SK-N-SH (cell line): ENCODE data around the gene ABCC4. TPM values are rescaled to one million over a fixed set of nuclear protein-coding genes. Genes with fewer than 3 reads are reported as not detected.

Experiments used
- CTCF ChIA-PET: fragments of 300-600, 350-600 bp; formaldehyde crosslinking; extraction: SDS; loops from one replicate; lab custom pipeline; 2021; lab: Yijun Ruan, JAX
- POLR2A ChIA-PET: fragments of 350-600 bp; sonication (Branson Sonifier 250); formaldehyde crosslinking; extraction: SDS; loops from one replicate; lab custom pipeline; 2020; ENCODE audit warnings: antibody characterized with exemption, inconsistent platforms; lab: Yijun Ruan, JAX
- DNase-seq: peaks from one replicate; pipeline ENCODE4 v3.0.0; 2012
- H2AFZ ChIP-seq: fragments of 200-600 bp; sonication (generic); 2 replicates; pipeline ENCODE4 v1.8.1; 2016; ENCODE audit warnings: antibody characterized with exemption, mild to moderate bottlenecking, low read depth
- H3F3A ChIP-seq: fragments of 200-600 bp; sonication (generic); replicated peaks from 2 replicates; pipeline ENCODE3; 2016; ENCODE audit warnings: antibody characterized with exemption, mild to moderate bottlenecking; ENCODE audit not compliant: insufficient read depth
- H3K27ac ChIP-seq, 2 experiments: fragments of 200-500 bp in 1 of 2; fragments of 200-600 bp in 1 of 2; sonication (Bioruptor generic) in 1 of 2; sonication (generic), shearing (Covaris generic) in 1 of 2; 2 replicates each; pipeline versions ENCODE4 v1.5.1 to v1.6.1; 2014 to 2016; ENCODE audit warnings: low read depth in 2 of 2, inconsistent platforms in 1 of 2, low read length in 1 of 2, mild to moderate bottlenecking in 1 of 2, mixed read lengths in 1 of 2
- H3K27me3 ChIP-seq: fragments of 200-600 bp; sonication (generic), shearing (Covaris generic); 2 replicates; pipeline ENCODE4 v1.6.1; 2016; ENCODE audit warnings: mixed run types; ENCODE audit not compliant: insufficient read depth
- H3K36me3 ChIP-seq, 2 experiments: fragments of 200-500 bp in 1 of 2; fragments of 200-600 bp in 1 of 2; sonication (Bioruptor generic) in 1 of 2; sonication (generic) in 1 of 2; replicated peaks in 1 of 2; 2 replicates each; pipeline versions ENCODE3 to v1.5.1; 2014 to 2016; ENCODE audit warnings: low read length in 1 of 2, mild to moderate bottlenecking in 1 of 2; ENCODE audit not compliant: insufficient read depth in 2 of 2, control insufficient read depth in 1 of 2
- H3K4me1 ChIP-seq, 2 experiments: fragments of 200-500 bp in 1 of 2; fragments of 200-600 bp in 1 of 2; sonication (Bioruptor generic) in 1 of 2; sonication (generic), shearing (Covaris generic) in 1 of 2; 2 replicates each; pipeline versions ENCODE4 v1.5.1 to v1.6.1; 2014 to 2016; ENCODE audit warnings: low read depth in 1 of 2, low read length in 1 of 2, mixed run types in 1 of 2; ENCODE audit not compliant: insufficient read depth in 2 of 2, control insufficient read depth in 1 of 2
- H3K4me2 ChIP-seq: fragments of 200-600 bp; sonication (generic), shearing (Covaris generic); 2 replicates; pipeline ENCODE4 v1.6.1; 2017; ENCODE audit warnings: mixed run types
- H3K4me3 ChIP-seq, 2 experiments: fragments of 200-500 bp in 1 of 2; fragments of 200-600 bp in 1 of 2; sonication (Bioruptor generic) in 1 of 2; sonication (generic), shearing (Covaris generic) in 1 of 2; 2 replicates each; pipeline versions ENCODE4 v1.5.1 to v1.8.1; 2014 to 2016; ENCODE audit warnings: low read depth in 2 of 2, inconsistent platforms in 1 of 2, low read length in 1 of 2, mild to moderate bottlenecking in 1 of 2, mixed read lengths in 1 of 2, moderate library complexity in 1 of 2
- H3K79me2 ChIP-seq: fragments of 200-600 bp; sonication (generic); 2 replicates; pipeline ENCODE4 v1.8.1; 2017; ENCODE audit warnings: mild to moderate bottlenecking; ENCODE audit not compliant: insufficient read depth
- H3K9ac ChIP-seq: fragments of 200-600 bp; sonication (generic); 2 replicates; pipeline ENCODE4 v1.6.1; 2017; ENCODE audit warnings: mixed run types
- H3K9me2 ChIP-seq: fragments of 200-600 bp; sonication (generic); 2 replicates; pipeline ENCODE4 v1.6.1; 2017; ENCODE audit warnings: mixed run types
- H3K9me3 ChIP-seq: fragments of 200-600 bp; sonication (generic); 2 replicates; pipeline ENCODE4 v1.6.1; 2017; ENCODE audit warnings: mixed run types, mild to moderate bottlenecking, moderate library complexity
- H4K20me1 ChIP-seq: fragments of 200-600 bp; sonication (generic); 2 replicates; pipeline ENCODE4 v1.6.1; 2017; ENCODE audit warnings: mild to moderate bottlenecking, mixed run types; ENCODE audit not compliant: insufficient read depth
- CHD2 ChIP-seq: fragments of 150-350 bp; IDR thresholded peaks from 2 replicates; pipeline ENCODE4 v1.6.1; 2018; ENCODE audit warnings: low read length; ENCODE audit not compliant: partially characterized antibody
- FOSL2 ChIP-seq: IDR thresholded peaks from 2 replicates; pipeline ENCODE4 v1.4.0; 2012; ENCODE audit warnings: low read depth, mild to moderate bottlenecking, moderate library complexity, borderline replicate concordance
- FOXM1 ChIP-seq: IDR thresholded peaks from 2 replicates; pipeline ENCODE4 v1.4.0; 2012; ENCODE audit warnings: low read depth, mild to moderate bottlenecking
- GATA2 ChIP-seq: sonication (generic); formaldehyde crosslinking; IDR thresholded peaks from 2 replicates; pipeline ENCODE4 v1.5.0; 2020; ENCODE audit warnings: mild to moderate bottlenecking, missing genetic modification reagents
- MEF2A ChIP-seq: IDR thresholded peaks from 2 replicates; pipeline ENCODE4 v1.4.0; 2012; ENCODE audit warnings: low read depth, borderline replicate concordance
- NFIC ChIP-seq: IDR thresholded peaks from 2 replicates; pipeline ENCODE4 v1.4.0; 2012; ENCODE audit warnings: borderline replicate concordance
- NRF1 ChIP-seq: IDR thresholded peaks from 2 replicates; pipeline ENCODE4 v1.6.1; 2012; ENCODE audit warnings: low read depth, mild to moderate bottlenecking, low read length
- POLR2AphosphoS5 ChIP-seq: IDR thresholded peaks from 2 replicates; pipeline ENCODE4 v1.6.1; 2012; ENCODE audit warnings: low read depth, low read length
- RCOR1 ChIP-seq: fragments of 150-350 bp; IDR thresholded peaks from 2 replicates; pipeline ENCODE4 v1.6.1; 2017; ENCODE audit warnings: antibody characterized with exemption, low read length
- RFX5 ChIP-seq: IDR thresholded peaks from 2 replicates; pipeline ENCODE4 v1.6.1; 2012; ENCODE audit warnings: mild to moderate bottlenecking, improper control_type of control experiment, low read length
- RXRA ChIP-seq: IDR thresholded peaks from 2 replicates; pipeline ENCODE4 v1.4.0; 2012; ENCODE audit warnings: low read depth, mild to moderate bottlenecking, borderline replicate concordance
- SIN3A ChIP-seq: IDR thresholded peaks from 2 replicates; pipeline ENCODE4 v1.6.1; 2012; ENCODE audit warnings: low read depth, mild to moderate bottlenecking, low read length, moderate library complexity, borderline replicate concordance
- YY1 ChIP-seq: IDR thresholded peaks from 2 replicates; pipeline ENCODE4 v1.4.0; 2012; ENCODE audit warnings: low read depth, mild to moderate bottlenecking
- WGBS: methylation state at CpG from one replicate; pipeline ENCODE4 v1.1.6; 2017; ENCODE audit warnings: low lambda C conversion rate; 5-methylcytosine and 5-hydroxymethylcytosine counted together
- polyA plus RNA-seq, 3 experiments: library from polyadenylated mRNA; depleted of rRNA; stranded (reverse); fragments of >200 nt; gene quantifications; 2 replicates each; pipeline ENCODE4 v1.2.3, GENCODE V29; 2012
- TF ChIP-seq, protein P1 (sequence below): IDR thresholded peaks from 2 replicates; pipeline ENCODE4; 2012
- TF ChIP-seq, protein P2 (sequence below): IDR thresholded peaks from 2 replicates; pipeline ENCODE4 v1.4.0; 2012; ENCODE audit warnings: low read depth, borderline replicate concordance
- TF ChIP-seq, protein P3 (sequence below): fragments of 150-350 bp; IDR thresholded peaks from 2 replicates; pipeline ENCODE4 v1.6.1; 2016; ENCODE audit warnings: mild to moderate bottlenecking, low read depth, low read length
- TF ChIP-seq, protein P4 (sequence below): fragments of 150-350 bp; IDR thresholded peaks from 2 replicates; pipeline ENCODE4 v1.6.1; 2017; ENCODE audit warnings: antibody characterized with exemption, low read length, low read depth, borderline replicate concordance

The ABCC4 gene
- polyA plus RNA-seq, 1 of the 3 experiments (the other 2 are of a cell fraction): 7.8 TPM

GRCh38 chr13:95264225-95264624 is 37.0 kb downstream of the ABCC4 start:
- Histone ChIP-seq H2AFZ (no peak overlapping the region), H3F3A (peaks cover 16% of the 10 kb centered on the region), H3K79me2 (peaks cover 14% of the 10 kb centered on the region; the same call in 1 of the 2 replicates), H3K27me3 (no peaks in the 10 kb centered on the region), H3K4me3 (no peak overlapping the region), H3K36me3 (peaks cover 0 to 5% of the 10 kb centered on the region in 2 experiments), H3K9me2 (no peaks in the 10 kb centered on the region), H4K20me1 (no peaks in the 10 kb centered on the region), H3K9me3 (no peaks in the 10 kb centered on the region), H3K4me1 (peaks cover 0 to 19% of the 10 kb centered on the region in 2 experiments; a peak in 2 of 4 replicates), H3K4me2 (no peak overlapping the region), H3K27ac (no peak overlapping the region), H3K9ac (no peak overlapping the region)
- WGBS: 91% methylated on average over 3 of the region's 3 CpGs
- DNase-seq: no peak
- no peak for TF ChIP-seq FOSL2
- no peak for TF ChIP-seq CHD2
- ChIA-PET CTCF (no interaction called here), POLR2A (no interaction called here)

GRCh38 chr13:95262837-95263384 is 38.3 kb downstream of the ABCC4 start:
- Histone ChIP-seq H3K4me3 (no peak overlapping the region), H3K27ac (no peak overlapping the region), H3K4me1 (peaks cover 0 to 8% of the 10 kb centered on the region in 2 experiments; a peak in 2 of 4 replicates), H3F3A (peaks cover 13% of the 10 kb centered on the region), H3K9me2 (no peaks in the 10 kb centered on the region), H3K9me3 (no peaks in the 10 kb centered on the region), H3K79me2 (peaks cover 14% of the 10 kb centered on the region; the same call in 1 of the 2 replicates), H3K4me2 (no peak overlapping the region), H4K20me1 (no peaks in the 10 kb centered on the region), H3K9ac (no peak overlapping the region), H2AFZ (no peak overlapping the region), H3K36me3 (peaks cover 0 to 5% of the 10 kb centered on the region in 2 experiments), H3K27me3 (no peaks in the 10 kb centered on the region)
- WGBS: 94% methylated on average over 7 of the region's 9 CpGs
- no peak for DNase-seq
- ChIA-PET CTCF (interaction anchor here (0.8 to 0.9 kb wide), 2 partner anchors 28 to 231 kb away, joined by 3 read pairs; no protein-coding TSS in a partner anchor), POLR2A (interaction anchor here (0.6 kb wide), 1 partner anchor 318 kb away, joined by 3 read pairs; no protein-coding TSS in a partner anchor)
- TF ChIP-seq NRF1 (no peak), NFIC (no peak), RFX5 (no peak), FOSL2 (no peak), MEF2A (no peak), FOXM1 (no peak), YY1 (no peak)
- TF ChIP-seq, protein P1, sequence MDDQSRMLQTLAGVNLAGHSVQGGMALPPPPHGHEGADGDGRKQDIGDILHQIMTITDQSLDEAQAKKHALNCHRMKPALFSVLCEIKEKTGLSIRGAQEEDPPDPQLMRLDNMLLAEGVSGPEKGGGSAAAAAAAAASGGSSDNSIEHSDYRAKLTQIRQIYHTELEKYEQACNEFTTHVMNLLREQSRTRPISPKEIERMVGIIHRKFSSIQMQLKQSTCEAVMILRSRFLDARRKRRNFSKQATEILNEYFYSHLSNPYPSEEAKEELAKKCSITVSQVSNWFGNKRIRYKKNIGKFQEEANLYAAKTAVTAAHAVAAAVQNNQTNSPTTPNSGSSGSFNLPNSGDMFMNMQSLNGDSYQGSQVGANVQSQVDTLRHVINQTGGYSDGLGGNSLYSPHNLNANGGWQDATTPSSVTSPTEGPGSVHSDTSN: no peak
- TF ChIP-seq, protein P2, sequence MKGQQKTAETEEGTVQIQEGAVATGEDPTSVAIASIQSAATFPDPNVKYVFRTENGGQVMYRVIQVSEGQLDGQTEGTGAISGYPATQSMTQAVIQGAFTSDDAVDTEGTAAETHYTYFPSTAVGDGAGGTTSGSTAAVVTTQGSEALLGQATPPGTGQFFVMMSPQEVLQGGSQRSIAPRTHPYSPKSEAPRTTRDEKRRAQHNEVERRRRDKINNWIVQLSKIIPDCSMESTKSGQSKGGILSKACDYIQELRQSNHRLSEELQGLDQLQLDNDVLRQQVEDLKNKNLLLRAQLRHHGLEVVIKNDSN: no peak

DNA sequence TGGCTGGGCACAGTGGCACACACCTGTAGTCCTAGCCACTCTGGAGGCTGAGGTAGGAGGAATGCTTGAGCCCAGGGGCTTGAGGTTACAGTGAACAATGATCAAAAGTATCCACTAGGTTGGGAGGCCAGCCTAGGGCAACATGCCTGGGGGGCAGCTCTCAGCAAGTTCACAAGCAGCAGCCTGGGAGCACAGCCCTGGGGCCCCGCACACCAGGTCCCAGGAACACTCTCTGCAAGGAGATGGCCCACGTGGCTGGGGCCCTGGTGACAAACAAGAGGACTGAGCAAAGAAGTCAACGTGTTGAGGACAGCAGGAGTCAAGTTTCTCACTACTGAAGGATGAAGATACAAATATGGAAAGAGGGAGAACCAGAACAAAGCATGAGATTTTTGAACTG is 39.3 kb downstream of the ABCC4 start:
- Histone ChIP-seq H3K4me2 (no peak overlapping the region), H3K4me3 (no peak overlapping the region), H3F3A (peaks cover 4% of the 10 kb centered on the region), H3K9me3 (no peaks in the 10 kb centered on the region), H3K36me3 (peaks cover 0 to 5% of the 10 kb centered on the region in 2 experiments), H3K9ac (no peak overlapping the region), H3K79me2 (peaks cover 14% of the 10 kb centered on the region; the same call in 1 of the 2 replicates), H3K4me1 (no peaks in the 10 kb centered on the region; a peak in 1 of 4 replicates), H4K20me1 (no peaks in the 10 kb centered on the region), H2AFZ (no peak overlapping the region), H3K27me3 (no peaks in the 10 kb centered on the region), H3K27ac (no peak overlapping the region), H3K9me2 (no peaks in the 10 kb centered on the region)
- ChIA-PET CTCF (interaction anchor here (0.8 to 1.4 kb wide), 2 partner anchors 144 to 232 kb away, joined by 3 to 4 read pairs; no protein-coding TSS in a partner anchor), POLR2A (no interaction called here)
- WGBS: 92% methylated on average over 1 of the region's 3 CpGs
- no peak for DNase-seq
- TF ChIP-seq, protein P3, sequence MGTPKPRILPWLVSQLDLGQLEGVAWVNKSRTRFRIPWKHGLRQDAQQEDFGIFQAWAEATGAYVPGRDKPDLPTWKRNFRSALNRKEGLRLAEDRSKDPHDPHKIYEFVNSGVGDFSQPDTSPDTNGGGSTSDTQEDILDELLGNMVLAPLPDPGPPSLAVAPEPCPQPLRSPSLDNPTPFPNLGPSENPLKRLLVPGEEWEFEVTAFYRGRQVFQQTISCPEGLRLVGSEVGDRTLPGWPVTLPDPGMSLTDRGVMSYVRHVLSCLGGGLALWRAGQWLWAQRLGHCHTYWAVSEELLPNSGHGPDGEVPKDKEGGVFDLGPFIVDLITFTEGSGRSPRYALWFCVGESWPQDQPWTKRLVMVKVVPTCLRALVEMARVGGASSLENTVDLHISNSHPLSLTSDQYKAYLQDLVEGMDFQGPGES: no peak
- TF ChIP-seq RXRA (no peak), CHD2 (no peak), POLR2AphosphoS5 (no peak), SIN3A (no peak), GATA2 (no peak), RCOR1 (no peak)
- TF ChIP-seq, protein P2: no peak
- TF ChIP-seq, protein P4, sequence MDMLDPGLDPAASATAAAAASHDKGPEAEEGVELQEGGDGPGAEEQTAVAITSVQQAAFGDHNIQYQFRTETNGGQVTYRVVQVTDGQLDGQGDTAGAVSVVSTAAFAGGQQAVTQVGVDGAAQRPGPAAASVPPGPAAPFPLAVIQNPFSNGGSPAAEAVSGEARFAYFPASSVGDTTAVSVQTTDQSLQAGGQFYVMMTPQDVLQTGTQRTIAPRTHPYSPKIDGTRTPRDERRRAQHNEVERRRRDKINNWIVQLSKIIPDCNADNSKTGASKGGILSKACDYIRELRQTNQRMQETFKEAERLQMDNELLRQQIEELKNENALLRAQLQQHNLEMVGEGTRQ: no peak
